Hepatic stellate cell (primary cell): ENCODE measurements around the gene DNAJC22.
A peak's percentile ranks its signal among the peaks of the same experiment; 100 is the strongest.
"Not testable (repeated sequence)": the region's sequence is repeated elsewhere in the genome, so short reads cannot be mapped to it uniquely, and the experiment has no call there.

Experiments used
- DNase-seq: peaks from one replicate; pipeline ENCODE4 v3.0.0; 2011; ENCODE audit warnings: low spot score

Gene DNAJC22

DNA sequence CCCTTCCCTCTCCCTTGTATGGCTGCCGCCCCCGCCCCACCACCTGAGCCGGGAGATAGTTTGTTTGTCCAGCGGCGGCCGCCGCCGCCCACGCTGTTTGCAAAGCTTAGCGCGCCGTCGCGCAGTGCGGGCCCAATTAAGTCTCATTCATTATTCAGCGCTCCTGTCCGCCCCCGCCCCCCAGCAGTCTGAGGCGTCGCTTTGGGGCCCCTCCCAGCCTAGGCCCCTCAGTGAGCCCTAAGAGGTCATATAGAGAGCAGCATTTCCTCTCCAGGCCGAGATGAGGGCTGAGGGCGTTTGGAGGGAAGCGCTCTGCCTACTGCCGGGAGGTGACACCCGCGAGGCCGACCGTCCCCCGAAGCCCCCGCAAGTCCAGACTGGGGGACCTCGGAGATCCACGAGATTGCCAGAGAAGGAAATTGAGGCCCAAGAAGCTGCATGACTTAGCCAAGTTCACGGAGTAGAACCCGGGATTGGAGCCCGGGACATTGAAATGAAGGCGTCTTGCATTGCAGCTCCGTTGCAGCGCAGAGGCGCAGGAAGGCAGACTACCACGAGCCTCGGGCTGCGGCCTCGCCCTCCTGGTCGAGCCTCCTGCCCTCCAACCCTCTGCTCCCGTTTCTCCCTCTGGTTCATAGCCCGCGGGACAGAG is at the start of gene DNAJC22:
Gene DNAJC22, plus strand, starts transcription at position 230 of the 652 bp plus-strand sequence. CDS start 1,985 bp downstream, outside the sequence.
- no peak for DNase-seq

- no peak for DNase-seq
Measured at GRCh38 chr12:49297695-49298060, 49.0 kb upstream of the DNAJC22 start.

- DNase-seq: no peak
Measured at GRCh38 chr12:49298160-49298559, 48.5 kb upstream of the DNAJC22 start.

DNA sequence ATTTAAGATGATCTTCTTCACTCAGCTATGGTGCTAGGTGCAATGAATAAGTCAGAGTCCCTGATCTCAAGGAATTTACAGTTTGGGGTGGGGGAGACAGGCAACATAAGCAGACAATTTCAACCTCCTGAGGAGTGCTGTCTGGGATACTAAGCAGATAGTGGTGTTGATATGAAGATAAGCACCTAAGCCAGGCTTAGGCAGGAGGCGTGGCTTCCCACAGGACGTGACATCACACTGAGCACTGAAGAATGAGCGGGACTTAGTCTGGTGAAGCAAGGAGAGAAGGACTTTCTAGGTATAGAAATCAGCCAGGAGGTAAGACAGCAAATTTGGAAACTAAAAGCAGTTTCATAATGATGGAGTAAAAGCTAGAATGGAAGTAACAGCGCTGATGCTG is 44.9 kb upstream of the DNAJC22 start:
- no peak for DNase-seq

GRCh38 chr12:49304161-49304560 is 42.5 kb upstream of the DNAJC22 start:
- DNase-seq: peak; percentile 53

- DNase-seq: no peak
Measured at GRCh38 chr12:49305762-49306510, 40.8 kb upstream of the DNAJC22 start.

- no peak for DNase-seq
Measured at GRCh38 chr12:49309386-49309785, 37.3 kb upstream of the DNAJC22 start.

DNA sequence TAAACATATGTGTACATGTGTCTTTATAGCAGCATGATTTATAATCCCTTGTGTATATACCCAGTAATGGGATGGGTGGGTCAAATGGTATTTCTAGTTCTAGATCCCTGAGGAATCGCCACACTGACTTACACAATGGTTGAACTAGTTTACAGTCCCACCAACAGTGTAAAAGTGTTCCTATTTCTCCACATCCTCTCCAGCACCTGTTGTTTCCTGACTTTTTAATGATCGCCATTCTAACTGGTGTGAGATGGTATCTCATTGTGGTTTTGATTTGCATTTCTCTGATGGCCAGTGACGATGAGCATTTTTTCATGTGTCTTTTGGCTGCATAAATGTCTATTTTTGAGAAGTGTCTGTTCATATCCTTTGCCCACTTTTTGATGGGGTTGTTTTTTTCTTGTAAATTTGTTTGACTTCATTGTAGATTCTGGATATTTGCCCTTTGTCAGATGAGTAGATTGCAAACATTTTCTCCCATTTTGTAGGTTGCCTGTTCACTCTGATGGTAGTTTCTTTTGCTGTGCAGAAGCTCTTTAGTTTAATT is 36.2 kb upstream of the DNAJC22 start:
- DNase-seq: not testable (repeated sequence)

DNA sequence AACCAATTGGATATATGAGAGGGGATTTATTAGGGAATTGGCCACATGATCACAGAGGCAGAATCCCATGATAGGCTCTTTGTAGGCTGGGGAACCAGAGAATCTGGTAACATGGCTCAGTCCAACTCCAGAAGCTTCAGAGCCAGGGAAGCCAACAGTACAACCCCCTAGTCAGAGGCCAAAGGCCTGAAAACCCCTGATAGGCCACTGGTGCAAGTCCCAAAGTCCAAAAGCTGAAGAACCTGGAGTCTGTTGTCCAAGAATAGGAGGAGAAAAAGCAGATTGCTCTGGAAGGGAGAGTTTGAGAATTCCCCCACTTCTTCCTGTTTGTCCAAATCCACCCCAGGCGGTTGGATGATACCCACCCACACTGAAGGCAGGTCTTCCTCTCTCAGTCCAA is 31.9 kb upstream of the DNAJC22 start:
- no peak for DNase-seq

GRCh38 chr12:49317118-49317517 is 29.6 kb upstream of the DNAJC22 start:
- DNase-seq: not testable (repeated sequence)

DNA sequence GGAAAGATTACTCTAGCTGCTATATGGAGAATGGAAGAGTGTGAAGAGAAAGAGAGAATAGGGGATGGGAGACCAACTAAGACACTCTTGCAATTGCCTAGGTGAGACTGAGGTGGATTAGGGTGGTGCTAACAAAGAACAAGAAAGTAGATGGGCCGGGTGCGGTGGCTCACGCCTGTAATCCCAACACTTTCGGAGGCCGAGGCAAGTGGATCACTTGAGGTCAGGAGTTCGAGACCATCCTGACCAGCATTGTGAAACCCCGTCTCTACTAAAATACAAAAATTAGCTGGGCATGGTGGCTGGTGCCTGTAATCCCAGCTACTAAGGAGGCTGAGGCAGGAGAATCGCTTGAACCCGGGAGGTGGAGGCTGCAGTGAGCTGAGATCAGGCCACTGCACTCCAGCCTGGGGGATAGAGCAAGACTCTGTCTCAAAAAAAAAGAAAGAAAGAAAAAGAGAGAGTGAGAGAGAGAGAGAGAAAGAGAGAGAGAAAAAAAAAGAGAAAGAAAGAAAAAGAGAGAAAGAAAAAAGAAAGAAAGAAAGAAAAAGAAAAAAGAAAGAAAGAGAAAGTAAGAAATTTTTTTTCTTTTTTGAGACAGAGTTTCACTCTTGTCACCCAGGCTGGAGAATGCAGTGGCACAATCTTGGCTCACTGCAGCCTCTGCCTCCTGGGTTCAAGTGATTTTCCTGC is 26.1 kb upstream of the DNAJC22 start:
- DNase-seq: not testable (repeated sequence)

DNA sequence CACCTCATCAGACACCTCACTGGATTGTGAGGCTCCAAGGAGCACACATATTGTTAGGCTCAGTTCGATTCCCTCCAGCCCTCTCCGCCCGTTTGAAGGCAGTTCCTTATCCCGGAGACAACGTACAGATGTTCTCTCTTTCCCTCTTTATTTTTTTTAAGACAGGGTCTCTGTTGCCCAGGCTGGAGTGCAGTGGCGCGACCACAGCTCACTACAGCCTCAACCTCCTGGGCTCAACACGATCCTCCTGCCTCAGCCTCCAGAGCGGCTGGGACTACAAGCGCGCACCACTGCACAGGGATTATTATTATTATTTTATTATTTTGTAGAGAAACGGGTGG is 24.4 kb upstream of the DNAJC22 start:
- DNase-seq: no peak

- peak; percentile 100 for DNase-seq
Measured at GRCh38 chr12:49322708-49323523, 23.8 kb upstream of the DNAJC22 start, which contains the start of gene TROAP. TROAP (plus strand) TSS chr12:49323255; CDS start chr12:49323609, 354 bp downstream.

DNA sequence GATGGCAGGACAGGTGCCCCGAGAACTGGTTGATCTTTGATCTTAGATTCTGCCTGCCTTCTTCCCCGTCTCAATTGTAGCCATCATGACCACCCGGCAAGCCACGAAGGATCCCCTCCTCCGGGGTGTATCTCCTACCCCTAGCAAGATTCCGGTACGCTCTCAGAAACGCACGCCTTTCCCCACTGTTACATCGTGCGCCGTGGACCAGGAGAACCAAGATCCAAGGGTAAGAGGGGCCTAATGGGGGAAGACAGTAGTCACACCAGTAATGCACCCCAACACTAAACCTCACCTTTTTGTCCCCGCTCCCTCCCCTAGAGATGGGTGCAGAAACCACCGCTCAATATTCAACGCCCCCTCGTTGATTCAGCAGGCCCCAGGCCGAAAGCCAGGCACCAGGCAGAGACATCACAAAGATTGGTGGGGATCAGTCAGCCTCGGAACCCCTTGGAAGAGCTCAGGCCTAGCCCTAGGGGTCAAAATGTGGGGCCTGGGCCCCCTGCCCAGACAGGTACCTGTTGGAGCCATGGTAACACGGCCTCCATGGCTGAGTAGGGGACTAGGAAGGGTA is 23.1 kb upstream of the DNAJC22 start:
- no peak for DNase-seq

DNA sequence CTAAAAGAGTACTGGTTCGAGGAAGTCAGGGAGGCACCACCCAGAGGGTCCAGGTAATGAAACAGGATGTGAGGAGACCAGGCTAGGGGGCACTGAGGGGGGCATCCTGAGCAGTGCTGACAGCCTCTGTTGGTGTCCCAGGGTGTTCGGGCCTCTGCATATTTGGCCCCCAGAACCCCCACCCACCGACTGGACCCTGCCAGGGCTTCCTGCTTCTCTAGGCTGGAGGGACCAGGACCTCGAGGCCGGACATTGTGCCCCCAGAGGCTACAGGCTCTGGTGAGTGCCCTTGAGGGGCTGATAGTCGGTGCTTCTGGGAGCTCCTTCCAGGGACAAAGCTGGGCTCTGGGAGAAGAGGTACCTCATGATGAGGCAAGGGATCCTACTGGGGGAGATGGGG is 21.1 kb upstream of the DNAJC22 start:
- no peak for DNase-seq

- no peak for DNase-seq
Measured at GRCh38 chr12:49327368-49327767, 19.3 kb upstream of the DNAJC22 start.

DNA sequence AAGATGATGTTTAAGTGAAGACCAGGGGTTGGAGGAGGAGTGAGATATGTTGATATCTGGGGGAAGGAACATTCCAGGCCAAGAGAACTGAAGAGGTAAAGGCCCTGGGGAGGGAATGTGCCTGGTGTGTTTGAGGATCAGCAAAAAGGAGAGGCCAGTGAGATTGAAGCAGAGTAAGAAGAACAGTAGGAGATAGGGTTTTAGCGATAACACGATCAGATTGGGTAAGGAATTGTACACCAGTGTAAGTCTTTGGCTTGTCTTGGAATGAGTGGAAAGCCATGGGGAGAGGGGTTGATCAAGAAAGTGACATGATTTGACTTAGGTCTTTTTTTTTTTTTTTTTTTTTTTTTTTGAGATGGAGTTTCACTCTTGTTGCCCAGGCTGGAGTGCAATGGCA is 18.8 kb upstream of the DNAJC22 start:
- DNase-seq: no peak

- DNase-seq: no peak
Measured at GRCh38 chr12:49328816-49329215, 17.9 kb upstream of the DNAJC22 start.

- DNase-seq: no peak
Measured at GRCh38 chr12:49330032-49330619, 16.6 kb upstream of the DNAJC22 start.

- DNase-seq: no peak
Measured at GRCh38 chr12:49330631-49331379, 15.9 kb upstream of the DNAJC22 start.
